Stimulated activated CD8-positive, alpha-beta memory T cell treated with anti-CD3 and anti-CD28 coated beads, Interleukin-4, amount 100 ng/mL, for 4 hours (primary cell): ENCODE measurements around the gene C12orf43.

Source experiments
- DNase-seq, 2 donors: peaks; one replicate each; pipeline ENCODE4 v3.0.0-alpha.2; 2020; ENCODE audit warnings: low read depth in 2 of 2, low spot score in 1 of 2

Gene C12orf43

GRCh38 chr12:120999191-121000120 is 16.8 kb downstream of the C12orf43 start:
- no peak for DNase-seq

GRCh38 chr12:120998435-120998834 is 17.9 kb downstream of the C12orf43 start:
- DNase-seq, result no peak

- no peak for DNase-seq
Observed at GRCh38 chr12:120997448-120997847, 18.8 kb downstream of the C12orf43 start.

- no peak for DNase-seq
Observed at GRCh38 chr12:120996133-120996746, 20.0 kb downstream of the C12orf43 start.

- no peak for DNase-seq
Observed at GRCh38 chr12:120994589-120995337, 21.5 kb downstream of the C12orf43 start.

GRCh38 chr12:120994059-120994458 is 22.2 kb downstream of the C12orf43 start:
- DNase-seq, result no peak

GRCh38 chr12:120993496-120993895 is 22.8 kb downstream of the C12orf43 start:
- no peak for DNase-seq

- DNase-seq, result no peak
Observed at GRCh38 chr12:120992989-120993388, 23.3 kb downstream of the C12orf43 start.

- no peak for DNase-seq
Observed at GRCh38 chr12:120991965-120992364, 24.3 kb downstream of the C12orf43 start.

- no peak for DNase-seq
Observed at GRCh38 chr12:120990487-120991055, 25.7 kb downstream of the C12orf43 start.

GRCh38 chr12:120989687-120990086 is 26.6 kb downstream of the C12orf43 start:
- DNase-seq, result no peak

GRCh38 chr12:120988658-120989057 is 27.6 kb downstream of the C12orf43 start:
- no peak for DNase-seq

- DNase-seq, result no peak
Observed at GRCh38 chr12:120988234-120988633, 28.1 kb downstream of the C12orf43 start.

- no peak for DNase-seq
Observed at GRCh38 chr12:120984351-120984898, 31.9 kb downstream of the C12orf43 start.

- DNase-seq, result no peak
Observed at GRCh38 chr12:120983759-120984158, 32.5 kb downstream of the C12orf43 start.

GRCh38 chr12:120982659-120983058 is 33.6 kb downstream of the C12orf43 start:
- DNase-seq, result no peak

GRCh38 chr12:120981407-120981941 is 34.8 kb downstream of the C12orf43 start:
- DNase-seq, result no peak

GRCh38 chr12:120980800-120981368 is 35.4 kb downstream of the C12orf43 start:
- DNase-seq, result no peak

GRCh38 chr12:120979862-120980696 is 36.2 kb downstream of the C12orf43 start:
- no peak for DNase-seq
